Common myeloid progenitor, CD34-positive (primary cell): Measurements from ENCODE around the gene XRCC3.

Source experiments
- CTCF ChIA-PET: fragments of 350-600 bp; sonication (Branson Sonifier 250); formaldehyde crosslinking; loops from one replicate; lab custom pipeline; 2021; ENCODE audit warnings: antibody characterized with exemption; lab: Charles Lee
- POLR2A ChIA-PET: fragments of 350-600 bp; sonication (Branson Sonifier 250); formaldehyde crosslinking; loops from one replicate; lab custom pipeline; 2021; ENCODE audit warnings: antibody characterized with exemption; lab: Charles Lee
- DNase-seq, 3 donors: peaks; one replicate each; pipeline versions ENCODE4 v3.0.0 to v3.0.0-alpha.2; 2013
- H3K27ac ChIP-seq, 2 experiments: 1 replicate in 1 of 2; 2 replicates in 1 of 2; pipeline ENCODE4 v1.7.0; 2013; ENCODE audit warnings: inconsistent platforms in 2 of 2, low read length in 2 of 2, mild to moderate bottlenecking in 2 of 2, low read depth in 1 of 2, moderate library complexity in 1 of 2; ENCODE audit not compliant: severe bottlenecking in 2 of 2, insufficient read depth in 1 of 2, poor library complexity in 1 of 2
- H3K27me3 ChIP-seq, 5 experiments: replicated peaks in 2 of 5; 1 replicate in 3 of 5; 2 replicates in 2 of 5; pipeline versions ENCODE4 v1.6.1 to v1.7.0; 2013; ENCODE audit warnings: low read length in 4 of 5, mild to moderate bottlenecking in 2 of 5, moderate library complexity in 2 of 5, inconsistent platforms in 1 of 5; ENCODE audit not compliant: insufficient read depth in 5 of 5, control insufficient read depth in 4 of 5
- H3K36me3 ChIP-seq, 4 experiments: 1 replicate in 2 of 4; 2 replicates in 2 of 4; pipeline versions ENCODE4 v1.6.1 to v1.7.0; 2013; ENCODE audit warnings: low read length in 3 of 4, control low read depth in 1 of 4, mild to moderate bottlenecking in 1 of 4; ENCODE audit not compliant: control insufficient read depth in 4 of 4, insufficient read depth in 4 of 4
- H3K4me1 ChIP-seq, 4 experiments: 1 replicate in 3 of 4; 2 replicates in 1 of 4; pipeline versions ENCODE4 v1.6.1 to v1.7.1; 2013; ENCODE audit warnings: low read length in 3 of 4, mild to moderate bottlenecking in 3 of 4, control low read depth in 1 of 4, inconsistent platforms in 1 of 4, moderate library complexity in 1 of 4; ENCODE audit not compliant: control insufficient read depth in 4 of 4, insufficient read depth in 4 of 4; ENCODE audit errors: control extremely low read depth in 1 of 4
- H3K4me3 ChIP-seq, 7 experiments: 1 replicate in 4 of 7; 2 replicates in 3 of 7; pipeline versions ENCODE4 v1.5.1 to v1.7.0; 2013; ENCODE audit warnings: mild to moderate bottlenecking in 7 of 7, low read length in 6 of 7, moderate library complexity in 6 of 7, inconsistent platforms in 2 of 7, low read depth in 2 of 7, control low read depth in 1 of 7; ENCODE audit not compliant: insufficient read depth in 4 of 7, control insufficient read depth in 1 of 7; ENCODE audit errors: extremely low read depth in 1 of 7
- H3K9me3 ChIP-seq, 5 experiments: 1 replicate in 4 of 5; 2 replicates in 1 of 5; pipeline versions ENCODE4 v1.6.1 to v1.7.1; 2013; ENCODE audit warnings: low read length in 4 of 5, mild to moderate bottlenecking in 2 of 5, inconsistent platforms in 1 of 5, low read depth in 1 of 5, moderate library complexity in 1 of 5; ENCODE audit not compliant: control insufficient read depth in 4 of 5, insufficient read depth in 2 of 5; ENCODE audit errors: control extremely low read depth in 1 of 5
- WGBS: methylation state at CpG from one replicate; pipeline ENCODE4 v1.1.5; 2013; ENCODE audit not compliant: insufficient coverage; 5-methylcytosine and 5-hydroxymethylcytosine counted together

XRCC3 gene

GRCh38 chr14:103753774-103754173 is 38.5 kb upstream of the XRCC3 start:
- DNase-seq: no peak
- Histone ChIP-seq H3K9me3 (no peaks in the 10 kb centered on the region), H3K27me3 (no peaks in the 10 kb centered on the region), H3K27ac (no peak overlapping the region), H3K36me3 (no peaks in the 10 kb centered on the region), H3K4me3 (no peak overlapping the region), H3K4me1 (peaks cover 0 to 4% (median 0%) of the 10 kb centered on the region in 4 experiments)
- POLR2A ChIA-PET: no interaction called here
- CTCF ChIA-PET: interaction anchor here (2.0 kb wide), 1 partner anchor 22 kb away, joined by 5 read pairs; no protein-coding TSS in a partner anchor
- 95% methylated on average over 8 of the region's 9 CpGs for WGBS

- Histone ChIP-seq H3K9me3 (no peaks in the 10 kb centered on the region), H3K4me1 (peaks cover 0 to 4% (median 0%) of the 10 kb centered on the region in 4 experiments), H3K27ac (no peak overlapping the region), H3K27me3 (no peaks in the 10 kb centered on the region), H3K36me3 (no peaks in the 10 kb centered on the region), H3K4me3 (no peak overlapping the region)
- ChIA-PET POLR2A (no interaction called here), CTCF (interaction anchor here (0.7 kb wide), 1 partner anchor 178 kb away, joined by 3 read pairs; no protein-coding TSS in a partner anchor)
- peak; percentile 27 to 54 (median 46) for DNase-seq
- 86% methylated on average over 4 of the region's 5 CpGs for WGBS
Observed at GRCh38 chr14:103749860-103750259, 34.6 kb upstream of the XRCC3 start.

- H3K4me1 ChIP-seq: peaks cover 0 to 4% (median 0%) of the 10 kb centered on the region in 4 experiments
- POLR2A ChIA-PET: no interaction called here
- no peak for DNase-seq
- 86% methylated on average over 5 of the region's 5 CpGs for WGBS
- no peak overlapping the region for H3K27ac ChIP-seq
- H3K9me3 ChIP-seq: no peaks in the 10 kb centered on the region
- no peaks in the 10 kb centered on the region for H3K27me3 ChIP-seq
- H3K36me3 ChIP-seq: no peaks in the 10 kb centered on the region
- H3K4me3 ChIP-seq: no peak overlapping the region
- CTCF ChIA-PET: no interaction called here
Observed at GRCh38 chr14:103749452-103749851, 34.2 kb upstream of the XRCC3 start.

- H3K36me3 ChIP-seq: no peaks in the 10 kb centered on the region
- no peak overlapping the region for H3K4me3 ChIP-seq
- POLR2A ChIA-PET: no interaction called here
- WGBS: 100% methylated on average over 3 of the region's 5 CpGs
- no peak for DNase-seq
- H3K27me3 ChIP-seq: no peaks in the 10 kb centered on the region
- no peak overlapping the region for H3K27ac ChIP-seq
- CTCF ChIA-PET: no interaction called here
- H3K4me1 ChIP-seq: peaks cover 0 to 4% (median 0%) of the 10 kb centered on the region in 4 experiments
- no peaks in the 10 kb centered on the region for H3K9me3 ChIP-seq
Observed at GRCh38 chr14:103748534-103748857, 33.2 kb upstream of the XRCC3 start.

GRCh38 chr14:103746701-103747100 is 31.4 kb upstream of the XRCC3 start:
- Histone ChIP-seq H3K4me1 (peaks cover 0 to 4% (median 0%) of the 10 kb centered on the region in 4 experiments), H3K27me3 (no peaks in the 10 kb centered on the region), H3K4me3 (no peak overlapping the region), H3K36me3 (no peaks in the 10 kb centered on the region), H3K9me3 (no peaks in the 10 kb centered on the region), H3K27ac (no peak overlapping the region)
- DNase-seq: no peak
- ChIA-PET CTCF (interaction anchor here (0.7 kb wide), 1 partner anchor 10 kb away, joined by 3 read pairs; no protein-coding TSS in a partner anchor), POLR2A (no interaction called here)
- 96% methylated on average over 8 of the region's 10 CpGs for WGBS

DNA sequence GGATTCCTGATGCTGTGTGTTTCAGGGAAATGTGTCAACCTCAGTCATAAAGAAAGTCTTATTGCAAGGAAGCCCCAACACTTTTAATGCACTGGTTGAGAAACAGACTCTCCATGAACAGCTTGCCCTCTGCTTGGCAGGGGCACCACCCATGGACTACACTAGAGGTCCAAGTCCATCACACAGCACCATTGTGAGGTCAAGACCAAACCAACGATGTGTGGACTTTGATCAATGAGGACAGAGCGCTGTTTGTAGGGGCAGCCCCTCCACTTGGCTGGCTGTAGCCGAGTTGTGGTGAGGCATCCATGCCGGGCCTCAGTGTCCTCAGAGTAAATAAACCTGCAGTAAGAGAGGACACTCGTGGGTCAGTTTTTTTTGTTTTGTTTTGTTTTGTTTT is 30.2 kb upstream of the XRCC3 start:
- Histone ChIP-seq H3K27me3 (no peaks in the 10 kb centered on the region), H3K4me1 (peaks cover 0 to 9% (median 1%) of the 10 kb centered on the region in 4 experiments), H3K27ac (no peak overlapping the region), H3K36me3 (peaks cover 0 to 3% (median 0%) of the 10 kb centered on the region in 4 experiments), H3K4me3 (no peak overlapping the region), H3K9me3 (no peaks in the 10 kb centered on the region)
- CTCF ChIA-PET: no interaction called here
- no peak for DNase-seq
- POLR2A ChIA-PET: no interaction called here
- WGBS: 98% methylated on average over 4 of the region's 5 CpGs

- peaks cover 0 to 9% (median 1%) of the 10 kb centered on the region in 4 experiments for H3K4me1 ChIP-seq
- no peak for DNase-seq
- peaks cover 0 to 5% (median 0%) of the 10 kb centered on the region in 4 experiments for H3K36me3 ChIP-seq
- no peak overlapping the region for H3K4me3 ChIP-seq
- CTCF ChIA-PET: interaction anchor here (0.6 kb wide), 1 partner anchor 14 kb away, joined by 3 read pairs; no protein-coding TSS in a partner anchor
- no peaks in the 10 kb centered on the region for H3K9me3 ChIP-seq
- POLR2A ChIA-PET: no interaction called here
- no peaks in the 10 kb centered on the region for H3K27me3 ChIP-seq
- 90% methylated on average over 15 of the region's 15 CpGs for WGBS
- H3K27ac ChIP-seq: no peak overlapping the region
Observed at GRCh38 chr14:103744621-103745395, 29.6 kb upstream of the XRCC3 start.
